ENCODE measurements around the gene SEMA3B.
"Not testable (repeated sequence)": the region's sequence is repeated elsewhere in the genome, so short reads cannot be mapped to it uniquely, and the experiment has no call there.

The SEMA3B gene

DNA sequence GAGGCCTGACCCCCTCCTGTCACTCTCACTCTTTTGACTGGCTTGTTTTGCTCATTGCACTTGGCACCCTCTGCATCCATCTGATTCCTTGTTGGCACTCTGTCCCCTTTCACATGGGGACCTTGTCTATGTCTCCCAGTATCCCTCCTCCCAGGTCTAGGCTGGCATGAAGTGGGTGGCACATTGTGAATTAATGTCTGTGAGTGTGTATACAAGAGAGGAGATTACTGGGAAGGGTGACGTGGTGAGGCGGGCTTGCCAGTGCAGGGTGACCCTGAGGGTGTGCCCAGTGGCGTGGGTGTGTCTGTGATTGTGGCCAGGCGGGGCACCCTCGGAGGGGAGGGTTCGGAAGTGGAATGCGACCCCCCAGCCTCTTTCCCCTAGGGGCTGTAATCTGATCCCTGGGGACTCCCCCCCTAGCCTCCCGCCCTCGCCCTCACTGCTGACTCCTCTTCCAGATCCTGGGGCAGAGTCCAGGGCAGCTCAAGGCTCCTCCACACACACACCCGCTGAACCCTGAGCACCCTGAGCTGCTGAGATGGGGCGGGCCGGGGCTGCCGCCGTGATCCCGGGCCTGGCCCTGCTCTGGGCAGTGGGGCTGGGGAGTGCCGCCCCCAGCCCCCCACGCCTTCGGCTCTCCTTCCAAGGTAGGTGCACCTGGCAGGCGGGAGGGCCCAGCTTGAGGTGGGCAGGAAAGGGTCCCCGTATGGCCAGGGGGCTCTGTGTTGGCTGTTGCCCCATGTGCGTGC, at the start of gene SEMA3B:
Gene SEMA3B (plus strand): TSS at position 445 of the 749 bp plus-strand sequence. CDS start 94 bp downstream, at position 539.
- no peak for DNase-seq (ENCODE audit: low read depth)

DNA sequence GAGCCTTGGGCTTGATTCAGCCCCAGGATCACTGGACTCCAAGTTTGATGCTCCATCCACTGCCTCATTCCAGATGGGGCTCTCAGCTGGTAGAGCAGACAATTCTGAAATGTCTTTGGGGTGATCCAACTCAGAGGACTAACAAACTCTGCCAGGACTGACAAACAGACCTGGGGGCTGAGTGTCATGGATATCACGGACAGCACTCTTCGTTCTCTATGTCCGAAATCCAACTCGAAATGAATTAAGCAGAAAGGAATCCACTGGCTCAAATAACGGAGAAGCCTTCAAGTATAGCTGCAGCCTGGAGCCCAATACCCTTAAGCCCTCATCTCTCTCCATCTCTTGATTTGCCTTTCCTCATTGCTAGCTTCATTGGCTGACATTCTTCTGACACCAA, 49.7 kb upstream of the SEMA3B start:
- DNase-seq (ENCODE audit: low read depth), result no peak

DNA sequence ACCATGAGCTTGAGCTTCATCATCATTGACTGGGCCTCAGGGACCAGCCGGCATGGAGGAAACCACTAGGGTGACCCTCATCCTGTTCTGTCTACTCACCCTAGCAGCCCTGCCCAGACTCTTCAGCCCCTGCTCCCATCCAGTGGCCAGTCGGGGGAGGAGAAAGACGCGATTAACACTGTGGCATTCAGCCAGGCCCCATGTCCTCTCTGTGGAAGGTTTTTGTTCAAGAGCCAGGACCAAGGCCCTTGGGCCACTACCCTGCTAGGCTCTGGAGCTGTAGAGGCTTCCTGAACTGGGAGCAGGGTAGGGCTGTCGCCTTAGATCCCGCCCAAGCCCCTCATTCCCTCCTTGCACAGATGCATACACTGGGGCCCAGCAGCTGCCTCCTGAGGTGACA, 48.8 kb upstream of the SEMA3B start:
- no peak for DNase-seq (ENCODE audit: low read depth)

DNA sequence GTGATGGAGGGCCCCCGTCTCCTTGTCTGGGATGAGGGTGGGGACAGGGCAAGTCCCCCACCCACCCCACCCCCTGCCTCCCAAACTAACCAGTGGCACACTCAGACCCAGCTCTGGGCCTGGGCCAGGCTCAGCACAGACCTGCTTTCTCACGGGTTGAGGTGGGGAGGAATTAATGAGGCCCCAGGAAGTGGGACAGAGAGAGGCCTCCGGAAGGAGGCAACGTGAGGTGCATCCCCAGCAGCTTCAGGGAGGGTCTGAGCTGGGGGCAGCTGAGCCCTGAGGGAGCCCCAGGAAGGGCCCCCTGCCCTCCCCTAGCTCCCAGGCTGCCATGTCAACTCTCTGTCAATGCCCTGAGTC, 47.9 kb upstream of the SEMA3B start:
- DNase-seq (ENCODE audit: low read depth), result no peak

DNA sequence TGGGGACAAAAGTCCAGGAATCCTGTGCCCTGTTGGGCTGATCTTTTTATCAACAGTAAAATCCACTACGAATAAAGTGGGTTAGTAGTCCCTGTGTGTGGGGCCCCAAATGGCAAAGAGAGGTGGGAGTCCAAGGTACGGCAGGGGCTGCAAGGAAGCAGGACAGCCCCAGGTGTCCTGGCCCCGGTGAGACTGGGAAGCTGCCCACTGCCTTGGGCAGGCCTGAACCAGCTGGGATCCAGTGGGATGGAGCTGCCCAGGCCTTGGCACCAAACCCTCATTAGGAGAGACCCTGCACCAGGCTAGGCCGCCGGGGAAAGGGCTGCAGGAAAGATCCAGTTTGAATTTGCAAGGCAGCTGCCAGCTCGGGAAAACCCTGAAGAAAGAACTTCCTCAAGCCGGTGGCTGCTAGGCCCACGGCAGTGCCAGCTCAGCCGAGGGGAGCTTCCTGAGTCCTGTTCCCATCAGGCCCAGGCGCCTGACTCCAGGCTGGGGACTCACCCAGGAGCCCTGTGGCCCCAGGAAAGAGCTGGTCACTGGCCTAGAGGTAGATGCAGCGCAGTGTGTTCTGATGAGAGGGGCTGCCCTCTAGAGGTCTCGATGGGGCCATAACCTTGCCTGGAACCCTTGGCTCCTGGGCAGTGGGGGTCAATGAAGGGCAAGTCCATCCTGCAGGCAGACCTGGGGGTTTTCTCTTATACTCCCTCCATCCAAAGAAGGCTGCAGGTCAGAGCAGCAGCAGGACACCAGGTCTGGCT, 47.4 kb upstream of the SEMA3B start:
- DNase-seq (ENCODE audit: low read depth), result no peak

DNA sequence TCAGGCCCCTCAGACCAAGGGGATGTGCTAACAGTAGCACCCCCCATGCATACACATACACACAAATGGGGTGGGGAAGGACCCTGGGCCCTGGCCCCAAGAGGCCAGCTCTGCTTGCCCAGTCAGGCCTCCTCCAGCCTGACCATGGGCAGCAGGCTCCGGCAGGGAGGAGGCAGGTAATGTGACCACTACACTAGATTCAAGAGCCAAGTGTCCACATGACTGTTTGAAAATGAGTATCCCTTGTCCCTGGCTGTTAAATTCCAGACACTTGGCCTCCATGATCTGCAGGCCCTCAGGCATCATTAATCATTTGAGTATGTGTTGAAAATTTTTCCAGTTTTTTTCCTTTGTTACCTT, 46.8 kb upstream of the SEMA3B start:
- no peak for DNase-seq (ENCODE audit: low read depth)

DNA sequence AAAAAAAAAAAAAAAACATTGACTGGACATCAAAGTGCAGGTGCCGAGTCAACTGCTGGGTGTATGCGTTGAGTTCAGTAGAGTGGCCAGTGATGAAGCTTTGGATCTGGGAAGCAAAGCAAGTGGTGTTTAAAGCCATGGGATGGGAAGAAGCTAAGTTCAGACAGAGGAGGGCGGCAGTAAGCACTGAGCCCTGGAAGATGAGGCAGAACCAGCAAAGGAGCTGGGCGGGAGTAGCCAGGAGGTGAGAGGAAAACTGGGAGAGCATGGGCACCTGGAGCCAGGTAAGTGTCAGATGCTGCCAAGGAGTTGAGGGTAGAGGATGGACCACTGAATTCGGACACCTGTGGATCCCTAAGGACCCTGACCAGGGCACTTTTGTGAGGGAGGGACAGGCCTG, 44.3 kb upstream of the SEMA3B start:
- no peak for DNase-seq (ENCODE audit: low read depth)

DNA sequence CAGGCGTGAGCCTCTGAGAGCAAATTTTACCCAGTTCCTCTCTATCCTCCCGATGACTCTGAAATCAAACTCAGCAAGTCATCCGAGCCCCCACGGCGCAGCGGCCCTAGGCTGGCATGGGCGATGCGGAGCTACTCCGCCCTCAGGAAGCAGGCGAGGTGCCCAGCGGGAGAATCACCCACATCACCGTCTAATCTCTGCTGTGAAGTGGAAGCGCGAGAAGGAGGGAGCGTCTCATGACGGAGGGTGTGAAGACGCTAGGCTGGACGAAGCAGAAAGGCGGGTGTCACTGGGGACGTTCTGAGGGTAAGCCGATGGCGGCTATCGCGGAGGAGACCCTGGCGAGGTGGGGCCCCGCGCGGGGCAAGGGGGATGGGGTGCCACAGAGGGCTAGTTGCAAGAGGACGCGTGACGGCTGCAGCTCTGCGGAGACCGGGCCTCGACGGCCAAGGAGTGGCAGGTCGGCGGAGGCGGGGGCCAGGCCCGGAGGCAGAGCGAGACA, 42.0 kb upstream of the SEMA3B start:
- DNase-seq (ENCODE audit: low read depth), result no peak

DNA sequence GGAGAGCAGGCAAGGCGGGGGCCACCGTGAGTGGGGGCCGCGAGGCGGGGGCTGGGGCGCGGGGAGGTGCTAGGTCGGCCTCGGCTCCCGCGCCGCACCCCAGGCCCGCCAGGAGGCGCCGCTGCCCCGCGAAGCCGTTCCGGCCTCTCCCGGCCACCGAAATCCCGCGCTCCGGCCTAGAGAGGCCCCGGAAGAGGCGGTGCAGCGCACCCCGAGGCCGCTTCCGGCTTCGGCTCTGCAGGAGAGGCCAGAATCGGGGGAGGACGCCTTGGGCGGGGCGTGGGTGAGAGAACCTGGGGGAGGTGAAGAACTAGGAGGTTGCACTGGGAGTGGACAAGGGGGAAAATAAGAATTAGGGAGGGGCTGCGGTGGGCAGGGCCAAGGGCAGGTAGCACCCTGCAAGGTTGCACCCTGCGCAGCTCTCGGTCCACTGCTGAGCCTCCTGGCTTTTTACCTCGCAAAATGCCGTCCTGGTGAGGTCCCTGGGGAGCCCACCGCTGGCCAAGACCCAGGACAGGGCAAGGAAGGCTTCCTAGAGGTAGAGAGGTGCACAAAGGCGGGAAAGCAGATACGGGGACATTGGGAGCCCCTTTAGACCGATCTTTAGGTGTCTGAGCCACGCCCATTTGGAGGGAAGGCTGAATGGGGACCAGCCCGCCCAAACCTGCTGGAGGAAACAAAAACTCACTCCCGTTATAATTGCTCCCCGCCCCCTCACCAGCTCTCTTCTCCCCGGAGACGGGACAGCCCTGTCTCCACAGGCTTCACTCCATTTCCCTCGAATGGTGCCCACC, 41.4 kb upstream of the SEMA3B start:
- DNase-seq (ENCODE audit: low read depth), result peak; percentile 80

DNA sequence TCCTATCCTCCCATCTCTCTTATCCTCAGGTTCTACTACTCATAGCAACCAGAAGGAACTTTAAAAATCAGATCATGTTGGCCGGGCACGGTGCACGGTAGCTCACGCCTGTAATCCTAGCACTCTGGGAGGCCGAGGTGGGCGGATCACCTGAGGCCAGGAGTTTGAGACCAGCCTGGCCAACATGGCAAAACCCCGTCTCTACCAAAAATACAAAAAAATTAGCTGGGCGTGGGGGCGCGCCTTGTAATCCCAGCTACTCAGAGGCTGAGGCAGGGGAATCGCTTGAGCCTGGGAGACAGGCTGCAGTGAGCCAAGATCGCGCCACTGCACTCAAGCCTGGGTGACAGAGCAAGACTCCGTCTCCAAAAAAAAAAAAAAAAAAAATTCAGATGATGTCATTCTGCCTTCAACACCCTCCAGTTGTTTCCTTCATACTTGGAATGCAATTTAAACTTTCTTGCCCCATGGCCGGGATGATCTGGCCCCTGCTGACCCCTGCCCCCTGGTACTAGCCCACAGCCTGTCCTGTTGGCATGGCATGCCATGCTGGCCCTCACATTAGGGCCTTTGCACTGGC, 40.7 kb upstream of the SEMA3B start:
- not testable (repeated sequence) for DNase-seq (ENCODE audit: low read depth)

DNA sequence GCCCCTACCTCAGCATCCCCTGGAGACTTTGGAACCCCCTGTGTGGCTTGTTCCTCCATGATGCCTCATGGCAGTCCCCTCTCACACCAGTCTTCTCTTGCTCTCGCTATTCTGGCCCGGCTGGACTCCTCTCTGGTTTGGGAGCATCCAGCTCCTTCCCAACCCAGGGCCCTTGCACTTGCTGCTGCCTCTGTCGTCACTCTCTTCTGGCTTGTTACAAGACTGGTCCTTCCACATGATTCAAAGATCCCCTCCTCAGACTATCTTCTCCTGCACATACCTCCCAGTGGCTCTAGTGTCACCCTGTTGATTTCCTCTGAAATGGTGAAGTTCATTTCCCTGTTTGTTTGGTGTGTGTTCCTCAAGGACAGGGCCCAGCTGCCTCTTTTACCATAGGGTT, 39.5 kb upstream of the SEMA3B start:
- DNase-seq (ENCODE audit: low read depth), result no peak

DNA sequence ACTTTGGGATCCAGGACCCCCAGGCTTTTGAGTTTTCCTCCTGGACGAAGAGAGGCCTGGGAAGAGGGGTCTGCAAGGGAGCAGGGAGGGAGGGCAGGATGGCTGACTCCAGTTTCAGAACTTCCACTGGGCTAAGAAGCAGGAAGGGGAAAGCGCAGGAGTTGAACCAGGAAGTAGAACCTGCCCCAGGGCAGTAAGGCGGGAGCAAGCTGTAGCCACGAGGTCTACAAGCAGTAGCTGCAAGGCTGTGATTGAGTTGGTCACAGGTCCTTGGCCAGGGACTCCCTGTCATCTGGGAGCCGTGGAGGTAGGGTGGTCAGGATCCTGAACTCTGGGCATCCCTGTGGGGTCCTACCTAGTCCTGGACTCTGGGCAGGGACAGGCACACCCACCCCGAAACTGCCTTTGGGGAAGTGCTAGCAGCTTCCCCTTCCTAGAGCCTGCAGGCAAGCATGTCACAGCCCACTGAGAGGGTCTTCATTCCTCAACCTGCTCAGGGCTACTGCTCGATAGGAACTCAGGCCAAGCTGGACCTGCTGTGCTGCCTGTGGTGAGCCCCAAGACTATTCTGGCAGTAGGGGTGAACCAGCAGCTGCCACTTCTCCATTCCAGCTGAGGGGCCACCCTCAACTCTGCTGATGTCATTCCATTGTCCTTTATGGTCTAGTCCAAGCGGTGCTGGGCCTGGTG, 38.7 kb upstream of the SEMA3B start:
- no peak for DNase-seq (ENCODE audit: low read depth)

DNA sequence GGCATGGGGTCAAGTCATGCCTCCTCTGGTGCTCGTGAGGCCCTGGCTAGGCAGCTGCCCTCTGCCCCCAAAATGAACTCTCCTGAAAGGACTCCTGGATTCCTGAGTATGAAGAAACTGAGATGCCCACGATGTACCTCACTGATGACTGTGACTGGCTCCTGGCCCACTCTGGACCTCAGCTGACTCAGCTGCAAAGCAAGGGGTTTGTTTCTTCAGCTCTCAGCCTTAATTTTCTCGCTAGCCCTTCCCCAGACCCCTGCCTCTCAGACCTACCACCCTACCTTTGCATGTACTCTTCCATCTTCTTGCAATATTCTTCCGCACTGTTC, 38.2 kb upstream of the SEMA3B start:
- no peak for DNase-seq (ENCODE audit: low read depth)

DNA sequence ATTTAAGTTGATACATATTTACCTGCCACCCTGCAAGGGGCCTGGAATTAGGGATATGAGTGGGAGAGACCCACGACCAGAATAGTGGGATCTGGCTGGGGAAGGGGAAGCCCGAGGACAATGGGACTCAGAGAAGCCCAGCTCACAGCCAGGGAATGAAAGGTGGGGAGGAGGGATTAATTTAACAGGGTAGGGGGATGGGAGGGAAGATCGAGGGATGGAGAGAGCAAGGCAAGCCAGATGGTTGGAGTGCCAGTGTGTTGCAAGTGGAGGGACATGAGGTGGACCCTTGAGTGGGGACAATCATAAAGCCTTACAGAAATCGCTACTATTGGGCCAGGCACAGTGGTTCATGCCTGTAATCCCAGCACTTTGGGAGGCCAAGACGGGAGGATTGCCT, 37.4 kb upstream of the SEMA3B start:
- no peak for DNase-seq (ENCODE audit: low read depth)

DNA sequence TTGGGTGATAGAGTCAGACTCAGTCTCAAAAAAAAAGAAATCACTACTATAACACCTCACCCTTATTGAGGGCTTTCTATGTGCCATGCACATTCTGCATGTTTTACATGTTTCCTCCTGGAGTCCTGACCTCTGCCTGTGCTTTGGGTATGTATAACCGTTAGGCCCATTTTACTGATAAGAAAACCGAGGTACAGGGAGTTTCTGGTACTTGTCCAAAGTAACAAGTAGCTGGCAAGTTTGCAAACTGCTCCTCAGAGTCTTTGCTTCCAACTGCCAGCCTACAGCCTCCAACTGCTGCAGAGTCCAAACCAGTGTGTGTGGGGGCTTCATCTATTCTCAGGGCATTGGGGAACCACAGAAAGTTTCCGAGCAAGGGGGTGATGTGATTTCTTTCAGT, 36.6 kb upstream of the SEMA3B start:
- no peak for DNase-seq (ENCODE audit: low read depth)

DNA sequence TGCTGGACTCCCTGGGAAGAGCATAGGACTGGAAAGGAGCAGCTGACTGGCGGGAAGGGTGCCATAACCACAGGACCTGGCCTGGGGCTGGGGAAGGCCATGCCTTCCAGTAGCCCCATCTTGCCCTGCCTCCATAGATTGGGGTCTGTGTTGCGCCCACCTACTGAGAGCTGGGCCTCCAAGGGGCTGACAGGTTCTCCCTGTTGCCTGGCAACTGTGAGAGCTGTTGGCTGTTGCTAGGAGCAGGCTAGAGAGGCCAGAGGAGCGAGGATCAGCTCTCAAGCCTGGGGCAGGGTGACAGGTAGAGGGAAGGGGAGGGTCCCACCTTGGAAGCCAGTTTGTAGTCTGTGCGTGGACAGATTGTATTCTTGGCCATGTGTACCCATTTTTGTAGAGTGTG, 35.8 kb upstream of the SEMA3B start:
- no peak for DNase-seq (ENCODE audit: low read depth)

DNA sequence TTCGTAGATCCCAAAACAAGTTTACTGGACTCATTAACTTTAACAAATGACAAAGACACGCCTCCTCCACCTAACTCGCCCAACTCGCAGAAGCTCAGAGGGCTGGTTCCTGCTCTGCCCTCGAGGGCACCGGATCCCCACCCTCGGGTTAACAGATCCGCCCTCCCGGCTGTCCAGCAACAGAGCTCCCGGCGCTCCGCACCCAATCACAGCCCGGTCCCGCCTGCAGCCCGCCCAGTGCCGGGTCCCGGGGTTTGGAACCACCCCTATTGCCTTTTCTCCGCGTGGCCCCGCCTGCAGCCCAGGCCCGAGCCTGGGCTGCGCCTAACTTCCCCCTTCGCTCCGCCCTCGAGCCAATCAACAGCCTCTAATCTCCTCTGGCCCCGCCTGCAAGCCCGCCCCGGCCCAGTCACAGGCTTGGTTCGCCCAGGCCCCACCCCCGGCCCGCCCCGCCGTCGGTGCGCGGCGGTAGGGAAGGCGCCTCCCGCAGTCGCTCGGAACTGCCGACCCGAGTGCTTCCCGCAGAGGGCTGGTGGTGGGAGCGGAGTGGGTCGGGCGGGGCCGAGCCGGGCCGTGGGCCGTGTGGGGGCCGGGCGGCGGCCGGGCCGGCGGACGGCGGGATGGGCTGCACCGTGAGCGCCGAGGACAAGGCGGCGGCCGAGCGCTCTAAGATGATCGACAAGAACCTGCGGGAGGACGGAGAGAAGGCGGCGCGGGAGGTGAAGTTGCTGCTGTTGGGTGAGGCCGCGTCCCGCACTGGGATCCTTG, 33.0 kb upstream of the SEMA3B start, which contains the start of gene GNAI2:
Gene GNAI2 (plus strand): TSS at position 489 of the 768 bp plus-strand sequence. CDS start 132 bp downstream, at position 621.
- DNase-seq (ENCODE audit: low read depth), result peak; percentile 98

DNA sequence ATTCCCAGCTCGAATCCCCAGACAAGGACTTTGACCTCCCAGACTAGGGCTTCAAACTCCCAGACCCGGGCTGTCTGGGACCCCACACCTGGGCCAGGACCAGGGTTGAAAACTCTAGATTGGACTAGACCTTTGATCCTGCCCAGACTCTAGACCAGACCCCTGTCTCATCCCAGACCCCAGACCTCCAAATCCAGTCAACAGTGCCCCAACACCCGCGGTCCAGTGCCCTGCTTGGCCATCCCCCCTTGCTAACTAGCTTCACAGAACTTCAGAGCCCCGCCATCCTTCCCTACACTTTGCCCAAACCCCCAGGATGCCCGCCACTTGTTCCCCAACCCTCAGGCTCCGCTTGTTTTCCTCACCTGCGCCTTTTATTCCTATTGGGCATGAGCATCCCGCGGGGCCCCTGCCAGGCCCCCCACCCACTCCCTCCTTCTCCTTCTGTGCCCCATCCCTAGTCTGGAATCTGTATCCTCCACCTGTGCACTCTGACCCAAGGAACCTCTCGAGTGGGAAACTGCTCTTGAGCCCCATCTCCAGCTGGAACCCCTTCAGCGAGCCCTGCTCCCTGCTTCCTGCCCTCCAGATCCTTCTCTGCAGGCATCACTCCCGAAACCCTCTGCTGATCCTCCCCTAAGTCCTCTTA, 32.3 kb upstream of the SEMA3B start:
- no peak for DNase-seq (ENCODE audit: low read depth)

DNA sequence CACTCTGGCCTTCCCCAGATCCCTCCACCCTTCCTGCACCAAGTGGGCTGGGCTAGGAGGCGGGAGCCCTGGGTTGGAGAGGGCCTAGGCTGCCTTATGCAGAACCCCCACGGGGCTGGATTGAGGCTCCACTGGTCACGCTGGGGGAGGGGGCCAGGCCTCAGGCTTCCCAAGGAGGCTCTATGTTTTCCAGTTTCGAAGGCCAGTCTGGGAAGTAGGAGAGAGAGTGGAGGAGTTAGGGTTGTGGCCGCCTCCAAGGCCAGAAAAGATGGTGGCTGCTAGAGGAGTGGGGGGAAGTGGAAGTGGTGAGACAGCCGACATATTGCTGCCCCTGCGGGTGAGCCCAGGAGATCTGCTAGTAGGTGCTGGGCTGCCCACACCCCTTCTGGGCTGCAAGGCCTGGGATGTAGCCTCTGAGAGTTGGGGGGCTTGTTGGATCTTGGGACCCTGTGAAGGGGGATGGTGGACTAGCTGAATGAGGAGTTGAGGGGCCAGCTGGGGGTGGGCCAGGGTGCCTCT, 31.8 kb upstream of the SEMA3B start:
- DNase-seq (ENCODE audit: low read depth), result no peak
